ENCODE measurements around the gene P4HB.

DNA sequence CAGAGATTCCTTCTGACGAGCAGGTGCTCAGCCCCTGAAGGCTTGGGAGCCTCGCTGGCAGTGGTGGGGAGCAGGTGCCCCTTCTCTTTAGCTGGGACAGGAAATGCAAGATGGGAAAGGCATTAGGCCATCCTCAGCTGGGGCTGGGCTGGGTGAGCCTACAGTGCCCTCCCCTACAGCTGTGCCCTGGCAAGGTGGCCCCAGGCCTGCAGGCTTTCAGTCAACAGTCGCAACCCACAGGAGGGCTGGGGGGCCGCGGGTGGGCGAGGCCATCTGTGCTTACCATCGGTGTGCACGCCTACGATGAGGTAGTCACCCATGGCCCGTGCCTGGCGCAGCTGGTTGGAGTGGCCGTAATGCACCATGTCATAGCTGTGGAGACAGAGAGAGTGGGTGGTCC, 48.9 kb upstream of the P4HB start:
- TF ChIP-seq, protein P1, sequence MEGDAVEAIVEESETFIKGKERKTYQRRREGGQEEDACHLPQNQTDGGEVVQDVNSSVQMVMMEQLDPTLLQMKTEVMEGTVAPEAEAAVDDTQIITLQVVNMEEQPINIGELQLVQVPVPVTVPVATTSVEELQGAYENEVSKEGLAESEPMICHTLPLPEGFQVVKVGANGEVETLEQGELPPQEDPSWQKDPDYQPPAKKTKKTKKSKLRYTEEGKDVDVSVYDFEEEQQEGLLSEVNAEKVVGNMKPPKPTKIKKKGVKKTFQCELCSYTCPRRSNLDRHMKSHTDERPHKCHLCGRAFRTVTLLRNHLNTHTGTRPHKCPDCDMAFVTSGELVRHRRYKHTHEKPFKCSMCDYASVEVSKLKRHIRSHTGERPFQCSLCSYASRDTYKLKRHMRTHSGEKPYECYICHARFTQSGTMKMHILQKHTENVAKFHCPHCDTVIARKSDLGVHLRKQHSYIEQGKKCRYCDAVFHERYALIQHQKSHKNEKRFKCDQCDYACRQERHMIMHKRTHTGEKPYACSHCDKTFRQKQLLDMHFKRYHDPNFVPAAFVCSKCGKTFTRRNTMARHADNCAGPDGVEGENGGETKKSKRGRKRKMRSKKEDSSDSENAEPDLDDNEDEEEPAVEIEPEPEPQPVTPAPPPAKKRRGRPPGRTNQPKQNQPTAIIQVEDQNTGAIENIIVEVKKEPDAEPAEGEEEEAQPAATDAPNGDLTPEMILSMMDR (IDR thresholded peaks at IDR 0.05) = no peak
- TF ChIP-seq POLR2A (IDR thresholded peaks at IDR 0.05) (no peak), POLR2AphosphoS5 (IDR thresholded peaks at IDR 0.05) (no peak)
